HCT116 (cell line): ENCODE measurements around the gene SDK1.

ENCODE experiments used
- CTCF ChIP-seq, 3 experiments: fragments of 200-600 bp in 1 of 3; sonication (generic) in 1 of 3; IDR thresholded peaks in 2 of 3; conservative IDR thresholded peaks in 1 of 3; 2 replicates each; pipeline ENCODE4 v1.5.1; 2012 to 2017; ENCODE audit warnings: low read depth in 2 of 3, low read length in 2 of 3, antibody characterized with exemption in 1 of 3, borderline replicate concordance in 1 of 3, control low read depth in 1 of 3, mild to moderate bottlenecking in 1 of 3, mixed read lengths in 1 of 3, mixed run types in 1 of 3, moderate library complexity in 1 of 3; ENCODE audit not compliant: insufficient read depth in 1 of 3
- EGR1 ChIP-seq: IDR thresholded peaks from 2 replicates; pipeline ENCODE4 v1.6.1; 2012; ENCODE audit warnings: low read depth
- JUND ChIP-seq: IDR thresholded peaks from 2 replicates; pipeline ENCODE4 v1.6.1; 2012
- POLR2A ChIP-seq: IDR thresholded peaks from 2 replicates; pipeline ENCODE4 v1.7.0; 2011; ENCODE audit warnings: borderline replicate concordance; ENCODE audit not compliant: insufficient read depth, insufficient read length; ENCODE audit errors: extremely low read depth
- RAD21 ChIP-seq: IDR thresholded peaks from 2 replicates; pipeline ENCODE4 v1.6.1; 2012; ENCODE audit warnings: low read depth, mild to moderate bottlenecking
- SP1 ChIP-seq: IDR thresholded peaks from 2 replicates; pipeline ENCODE4 v1.6.1; 2012; ENCODE audit warnings: low read depth
- SRF ChIP-seq: IDR thresholded peaks from 2 replicates; pipeline ENCODE4 v1.6.1; 2012; ENCODE audit warnings: low read depth

- TF ChIP-seq POLR2A (no peak), CTCF (IDR thresholded peaks at IDR 0.05 in 2 of 3, conservative IDR thresholded peaks at IDR 0.05 in 1 of 3; ENCODE audit: borderline replicate concordance in 1 of 3, insufficient read depth in 1 of 3, low read depth in 2 of 3, low read length in 2 of 3) (no peak), RAD21 (no peak), SP1 (no peak), EGR1 (no peak), JUND (no peak), SRF (no peak)
Measured at GRCh38 chr7:3480197-3480596, 179.1 kb downstream of the SDK1 start.
